NB4 (cell line): ENCODE results near the gene ANP32B.

ENCODE experiments used
- POLR2A ChIP-seq: IDR thresholded peaks from 2 replicates; pipeline ENCODE4 v1.6.1; 2011; ENCODE audit warnings: mild to moderate bottlenecking; ENCODE audit not compliant: insufficient read length; ENCODE audit errors: extremely low read depth
- TF ChIP-seq, protein P1 (sequence below): IDR thresholded peaks from one replicate; pipeline ENCODE4 v1.5.1; 2012; ENCODE audit warnings: low read depth, low read length

DNA sequence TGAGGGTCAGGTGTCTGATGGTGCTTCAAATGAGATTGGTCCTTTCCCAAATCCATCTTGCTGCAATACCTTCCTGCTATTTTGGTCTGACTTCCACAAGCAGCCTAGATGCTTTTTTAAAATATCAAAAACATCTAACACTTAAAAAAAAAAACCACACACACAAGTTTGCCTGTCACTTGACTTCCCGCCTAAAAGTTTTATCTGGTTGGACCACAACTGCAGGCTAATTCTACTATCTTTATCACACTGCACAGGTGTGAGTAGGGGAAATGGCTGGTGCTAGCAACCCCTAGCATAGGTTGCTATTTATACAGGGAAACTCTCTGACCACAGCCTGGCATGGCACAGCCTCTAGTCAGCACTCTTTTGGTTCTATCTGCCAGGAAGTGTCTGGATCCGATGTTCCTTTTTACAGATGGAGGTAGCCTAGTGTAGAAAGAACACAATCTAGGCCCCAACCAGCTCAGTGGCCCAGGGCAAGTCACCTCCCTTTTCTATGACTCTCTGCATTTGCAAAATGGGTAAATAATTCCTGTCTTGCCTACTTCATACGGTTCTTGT is 45.0 kb upstream of the ANP32B start, which contains the start of gene HEMGN:
- TF ChIP-seq, protein P1, sequence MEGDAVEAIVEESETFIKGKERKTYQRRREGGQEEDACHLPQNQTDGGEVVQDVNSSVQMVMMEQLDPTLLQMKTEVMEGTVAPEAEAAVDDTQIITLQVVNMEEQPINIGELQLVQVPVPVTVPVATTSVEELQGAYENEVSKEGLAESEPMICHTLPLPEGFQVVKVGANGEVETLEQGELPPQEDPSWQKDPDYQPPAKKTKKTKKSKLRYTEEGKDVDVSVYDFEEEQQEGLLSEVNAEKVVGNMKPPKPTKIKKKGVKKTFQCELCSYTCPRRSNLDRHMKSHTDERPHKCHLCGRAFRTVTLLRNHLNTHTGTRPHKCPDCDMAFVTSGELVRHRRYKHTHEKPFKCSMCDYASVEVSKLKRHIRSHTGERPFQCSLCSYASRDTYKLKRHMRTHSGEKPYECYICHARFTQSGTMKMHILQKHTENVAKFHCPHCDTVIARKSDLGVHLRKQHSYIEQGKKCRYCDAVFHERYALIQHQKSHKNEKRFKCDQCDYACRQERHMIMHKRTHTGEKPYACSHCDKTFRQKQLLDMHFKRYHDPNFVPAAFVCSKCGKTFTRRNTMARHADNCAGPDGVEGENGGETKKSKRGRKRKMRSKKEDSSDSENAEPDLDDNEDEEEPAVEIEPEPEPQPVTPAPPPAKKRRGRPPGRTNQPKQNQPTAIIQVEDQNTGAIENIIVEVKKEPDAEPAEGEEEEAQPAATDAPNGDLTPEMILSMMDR, result no peak
- no peak for TF ChIP-seq POLR2A
